GM19025 (cell line): ENCODE data around the gene PSMA8.
"Not testable (repeated sequence)": the region's sequence is repeated elsewhere in the genome, so short reads cannot be mapped to it uniquely, and the experiment has no call there.

Experiments used
- ATAC-seq: cut with Tn5 transposase; IDR thresholded peaks from one replicate; pipeline ENCODE4 v1.9.1; 2021; ENCODE audit warnings: mild to moderate bottlenecking, low read depth, moderate library complexity; ENCODE audit not compliant: unreplicated experiment

The PSMA8 gene

GRCh38 chr18:26167592-26167991 lies 33.9 kb downstream of the PSMA8 start:
- ATAC-seq, result peak; percentile 88

- no peak for ATAC-seq
Observed at GRCh38 chr18:26175481-26175880, 41.8 kb downstream of the PSMA8 start.

GRCh38 chr18:26176134-26176533 lies 42.5 kb downstream of the PSMA8 start:
- no peak for ATAC-seq

DNA sequence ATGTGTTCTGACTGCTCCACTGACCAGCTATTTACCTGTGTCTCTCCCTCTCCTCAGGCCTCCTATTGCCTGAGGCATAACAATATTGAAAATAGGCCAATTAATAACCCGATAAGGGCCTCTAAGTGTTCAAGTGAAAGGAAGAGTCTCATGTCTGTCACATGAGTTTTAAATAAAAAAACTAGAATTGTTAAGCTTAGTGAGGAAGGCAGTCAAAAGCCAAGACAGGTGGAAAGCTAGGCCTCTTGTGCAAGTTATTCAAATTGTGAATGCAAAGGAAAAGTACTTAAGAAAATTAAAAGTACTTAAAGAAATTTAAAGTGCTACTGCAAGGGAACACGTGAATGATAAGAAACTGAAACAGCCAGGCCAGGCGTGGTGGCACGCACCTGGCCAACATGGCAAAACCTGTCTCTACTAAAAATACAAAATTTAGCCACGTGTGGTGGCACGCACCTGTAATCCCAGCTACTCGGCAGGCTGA lies 47.7 kb downstream of the PSMA8 start:
- ATAC-seq, result peak; percentile 76

DNA sequence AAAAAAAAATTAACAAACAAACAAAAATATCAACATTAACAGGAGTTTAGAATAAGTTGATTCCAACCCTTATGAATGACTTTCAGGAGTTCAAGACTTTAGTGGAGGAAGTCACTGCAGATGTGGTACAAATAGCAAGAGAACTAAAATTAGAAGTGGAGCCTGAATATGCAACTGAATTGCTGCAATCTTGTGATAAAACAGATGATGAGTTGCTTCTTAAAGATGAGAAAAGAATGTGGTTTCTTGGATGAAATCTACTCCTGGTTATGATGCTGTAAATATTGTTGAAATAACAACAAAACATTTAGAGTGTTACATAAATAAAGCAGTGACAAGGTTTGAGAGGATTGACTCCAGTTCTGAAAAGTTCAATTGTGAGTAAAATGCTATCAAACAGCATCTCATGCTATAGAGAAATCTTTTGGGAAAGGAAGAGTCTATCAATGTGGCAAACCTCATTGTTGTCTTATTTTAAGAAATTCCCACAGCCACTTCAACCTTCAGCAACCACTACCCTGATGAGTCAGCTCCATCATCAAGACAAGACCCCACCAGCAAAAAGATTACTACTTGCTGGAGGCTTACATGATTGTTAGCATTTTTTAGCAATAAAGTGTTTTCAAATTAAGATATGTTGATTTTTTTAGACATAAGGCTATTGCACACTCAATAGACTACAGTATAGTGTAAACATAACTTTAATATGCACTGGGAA lies 49.9 kb downstream of the PSMA8 start:
- no peak for ATAC-seq

DNA sequence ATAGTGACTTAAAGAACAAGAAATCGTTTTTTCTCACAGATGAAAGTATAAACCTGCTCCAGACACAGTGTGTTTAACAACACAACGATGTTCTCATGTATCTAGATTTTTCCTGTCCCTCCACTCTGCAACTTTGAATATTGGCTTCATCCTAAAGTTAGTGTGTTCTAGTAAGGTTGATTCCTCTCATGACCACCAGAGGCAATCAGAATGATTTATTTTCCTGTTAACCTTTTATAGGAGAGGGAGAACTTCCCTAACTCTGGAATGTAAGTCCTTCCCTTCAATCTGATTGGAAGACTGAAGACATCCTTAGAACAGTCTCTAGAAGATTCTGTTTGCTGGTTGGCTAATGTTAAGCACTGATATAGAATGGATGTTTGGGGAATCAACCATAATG lies 51.6 kb downstream of the PSMA8 start:
- no peak for ATAC-seq

GRCh38 chr18:26190506-26190905 lies 56.8 kb downstream of the PSMA8 start:
- ATAC-seq, result peak; percentile 78

DNA sequence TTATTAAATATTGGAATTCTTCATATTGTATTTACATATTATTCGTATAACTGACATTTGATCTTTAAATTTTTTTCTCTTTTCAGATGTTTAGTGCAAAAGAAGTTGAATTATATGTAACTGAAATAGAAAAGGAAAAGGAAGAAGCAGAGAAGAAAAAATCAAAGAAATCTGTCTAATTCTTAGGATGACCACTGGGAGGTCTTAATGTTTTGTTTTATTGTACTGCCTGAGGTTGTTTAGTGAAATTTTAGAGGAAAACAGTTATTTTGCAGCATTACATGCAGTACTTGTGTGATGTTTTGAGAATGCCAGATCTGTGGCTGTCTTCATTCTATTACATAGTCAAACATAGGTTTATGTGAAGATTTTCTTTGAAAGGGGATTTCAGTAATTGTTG lies 58.6 kb downstream of the PSMA8 start:
- no peak for ATAC-seq

DNA sequence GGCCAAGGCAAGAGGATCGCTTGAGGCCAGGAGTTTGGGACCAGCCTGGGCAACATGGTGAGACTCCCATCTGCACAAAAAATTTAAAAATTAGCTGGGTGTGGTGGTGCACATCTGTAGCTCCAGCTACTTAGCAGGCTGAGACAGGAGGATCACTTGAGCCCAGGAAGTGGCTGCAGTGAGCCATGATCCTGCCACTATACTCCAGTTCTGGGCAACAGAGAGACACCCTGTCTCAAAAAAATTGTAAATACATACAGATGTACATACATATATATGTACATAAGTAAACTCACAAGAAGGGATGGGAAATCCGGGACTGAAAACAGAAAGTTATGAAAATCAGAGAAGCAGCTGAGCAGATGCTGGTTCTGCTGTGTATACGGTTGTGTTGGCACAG lies 62.9 kb downstream of the PSMA8 start:
- ATAC-seq, result no peak

DNA sequence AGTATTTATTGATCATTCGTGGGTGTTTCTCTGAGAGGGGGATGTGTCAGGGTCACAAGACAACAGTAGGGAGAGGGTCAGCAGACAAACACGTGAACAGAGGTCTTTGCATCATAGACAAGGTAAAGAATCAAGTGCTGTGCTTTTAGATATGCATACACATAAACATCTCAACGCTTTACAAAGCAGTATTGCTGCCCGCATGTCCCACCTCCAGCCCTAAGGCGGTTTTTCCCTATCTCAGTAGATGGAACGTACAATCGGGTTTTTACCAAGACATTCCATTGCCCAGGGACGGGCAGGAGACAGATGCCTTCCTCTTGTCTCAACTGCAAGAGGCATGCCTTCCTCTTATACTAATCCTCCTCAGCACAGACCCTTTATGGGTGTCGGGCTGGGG lies 68.3 kb downstream of the PSMA8 start:
- ATAC-seq, result not testable (repeated sequence)

DNA sequence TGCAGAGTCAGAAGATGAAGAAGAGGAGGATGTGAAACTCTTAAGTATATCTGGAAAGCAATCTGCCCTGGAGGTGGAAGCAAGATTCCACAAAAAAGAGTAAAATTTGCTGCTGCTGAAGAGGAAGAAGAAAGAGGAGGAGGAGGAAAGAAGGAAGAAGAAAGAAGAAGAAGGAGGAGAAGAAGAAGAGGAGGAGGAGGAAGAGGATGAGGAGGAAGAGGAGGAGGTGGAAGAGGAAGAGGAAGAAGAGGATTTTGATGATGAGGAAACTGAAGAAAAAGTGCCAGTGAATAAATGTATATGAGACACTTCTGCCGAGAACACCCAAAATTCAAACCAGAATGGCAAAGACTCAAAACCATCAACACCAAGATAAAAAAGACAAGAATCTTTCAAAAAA lies 71.6 kb downstream of the PSMA8 start:
- ATAC-seq, result no peak

DNA sequence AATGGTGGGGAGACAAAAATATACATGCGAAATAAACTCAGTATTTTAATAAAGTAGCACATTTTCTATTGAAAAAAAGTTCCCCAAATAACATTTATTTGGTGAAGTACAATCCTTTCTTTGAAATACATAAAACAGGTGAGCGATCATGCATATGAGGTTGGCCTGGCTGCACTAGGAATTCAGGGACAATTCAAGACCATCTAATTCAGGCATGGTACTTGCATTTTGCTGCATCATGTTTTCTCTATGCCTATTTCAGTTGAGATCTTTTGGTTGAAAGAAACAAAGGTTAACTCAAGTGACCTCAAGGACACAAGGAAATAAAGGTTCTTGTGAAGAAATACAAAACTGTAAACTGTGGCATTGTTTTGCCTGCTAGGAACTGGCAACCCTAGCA lies 72.8 kb downstream of the PSMA8 start:
- ATAC-seq, result no peak

- no peak for ATAC-seq
Observed at GRCh38 chr18:26207937-26208336, 74.3 kb downstream of the PSMA8 start.

DNA sequence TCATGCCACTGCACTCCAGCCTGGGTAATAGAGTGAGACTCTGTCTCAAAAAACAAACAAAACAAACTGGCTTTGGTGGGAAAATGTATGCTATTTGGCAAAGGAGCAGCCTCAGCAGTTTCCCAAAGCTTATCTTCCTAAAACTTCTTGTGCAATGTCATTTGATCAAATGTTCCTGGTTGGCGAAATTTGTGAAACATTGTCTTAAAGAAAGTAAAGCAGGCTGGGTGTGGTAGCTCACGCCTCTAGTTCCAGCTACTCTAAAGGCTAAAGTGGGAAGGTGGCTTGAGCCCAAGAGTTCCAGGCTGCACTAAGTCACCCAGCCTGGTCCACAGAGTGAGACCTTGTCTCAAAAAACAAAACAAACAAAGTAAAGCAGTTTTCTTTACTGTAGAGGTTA lies 75.3 kb downstream of the PSMA8 start:
- no peak for ATAC-seq

GRCh38 chr18:26210147-26210546 lies 76.5 kb downstream of the PSMA8 start:
- no peak for ATAC-seq

- ATAC-seq, result peak; percentile 93
Observed at GRCh38 chr18:26215247-26215970, 81.7 kb downstream of the PSMA8 start.

DNA sequence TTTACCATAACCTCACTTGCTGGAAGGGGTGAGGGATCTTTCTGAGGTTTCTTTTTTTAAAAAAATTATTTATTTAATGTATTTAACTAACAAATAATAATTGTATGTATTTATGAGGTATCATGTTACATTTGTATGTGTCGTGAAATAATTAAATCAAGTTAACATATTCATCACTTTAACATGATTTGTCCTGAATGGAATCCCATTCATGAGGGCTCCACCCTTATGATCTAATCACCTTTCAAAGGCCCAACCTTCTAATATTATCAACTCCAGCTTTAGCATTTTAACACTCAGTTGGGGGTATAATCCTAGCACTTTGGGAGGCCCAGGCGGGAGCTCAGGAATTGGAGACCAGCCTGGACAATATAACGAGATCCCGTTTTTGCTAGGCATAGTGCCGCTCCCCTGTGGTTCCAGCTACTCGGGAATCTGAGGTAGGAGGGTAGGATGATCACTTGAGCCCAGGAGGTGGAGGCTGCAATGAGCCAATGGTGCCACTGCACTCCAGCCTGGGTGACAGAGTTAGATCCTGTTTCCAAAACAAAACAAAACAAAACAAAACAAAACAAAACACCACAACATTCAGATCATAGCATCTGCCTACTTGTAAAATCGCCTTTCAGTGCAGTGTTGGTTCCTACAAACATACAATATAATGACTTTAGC lies 91.5 kb downstream of the PSMA8 start:
- no peak for ATAC-seq

DNA sequence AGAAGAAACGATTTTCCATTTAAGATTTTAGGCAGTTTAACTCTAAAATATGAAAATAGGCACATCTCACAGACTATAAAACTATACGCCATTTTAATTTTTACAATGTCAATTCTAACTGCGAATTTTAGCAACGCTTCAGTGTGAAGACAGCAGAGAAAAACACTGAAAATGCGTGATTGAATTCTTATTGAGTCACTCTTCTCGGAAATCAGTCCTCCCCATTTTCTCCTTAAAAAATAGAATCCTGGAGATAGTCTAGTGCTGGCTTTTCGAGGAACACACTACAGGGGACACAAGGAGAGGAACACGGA lies 92.2 kb downstream of the PSMA8 start:
- no peak for ATAC-seq

DNA sequence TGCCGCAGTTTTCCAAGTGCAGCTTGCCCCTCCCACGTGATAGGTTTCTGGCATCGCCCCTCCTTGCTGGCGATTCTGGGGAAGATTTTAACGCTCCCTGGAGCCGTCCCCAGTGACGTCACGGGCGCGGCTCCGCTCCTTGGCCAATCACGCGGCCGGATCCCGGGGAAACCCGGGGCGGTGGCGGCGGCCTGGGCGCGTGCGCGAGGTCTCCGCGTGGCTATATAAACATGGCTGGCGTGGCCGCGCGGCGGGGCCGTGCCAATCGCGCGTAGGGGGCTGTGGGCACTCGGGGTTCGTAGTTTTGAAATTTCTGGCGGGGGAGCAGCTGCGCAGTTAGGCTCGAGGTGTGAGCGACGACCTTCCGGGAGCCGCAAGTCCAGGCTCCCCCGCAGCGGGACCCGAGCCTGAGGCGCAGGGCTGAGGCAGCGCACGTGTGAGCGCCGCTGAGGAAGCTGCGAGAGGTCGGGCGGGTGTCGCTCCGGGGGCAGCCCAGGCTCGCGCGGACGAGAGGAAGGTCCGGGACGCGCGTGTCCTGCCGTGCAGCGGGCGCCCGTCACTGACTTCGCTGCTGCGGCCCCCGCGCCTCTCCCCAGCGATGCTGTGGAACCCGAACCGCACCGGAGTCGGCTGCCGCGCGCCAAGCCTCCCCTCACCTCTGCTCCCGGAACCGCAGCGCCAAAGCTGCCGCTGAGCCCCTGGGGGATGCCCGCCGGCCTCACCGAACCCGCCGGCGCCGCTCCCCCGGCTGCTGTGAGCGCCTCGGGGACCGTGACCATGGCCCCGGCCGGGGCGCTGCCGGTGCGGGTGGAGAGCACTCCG lies 92.8 kb downstream of the PSMA8 start, which contains the start of gene TAF4B:
Gene TAF4B, plus strand, starts transcription at position 217 of the 822 bp plus-strand sequence. Its CDS starts 489 bp downstream, at position 706.
- ATAC-seq, result peak; percentile 83

- ATAC-seq, result no peak
Observed at GRCh38 chr18:26227051-26227670, 93.5 kb downstream of the PSMA8 start.
